Body of pancreas (tissue), 4 donors: Measurements from ENCODE around the gene ATXN7L1. TPM values are rescaled to one million over a fixed set of nuclear protein-coding genes. Genes with fewer than 3 reads are reported as not detected.

Experiments used
- ATAC-seq: fragments of 150-250 bp; one replicate; pipeline ENCODE4 v1.9.1; 2016
- DNase-seq, 4 donors: peaks; one replicate each; pipeline ENCODE4 v3.0.0-alpha.2; 2019
- H3K27ac ChIP-seq, 4 donors: fragments of 200-600 bp; sonication (generic); 1 replicate in 3 of 4; 2 replicates in 1 of 4; pipeline versions ENCODE4 v1.5.1 to v1.6.1; 2016 to 2019; ENCODE audit warnings: mild to moderate bottlenecking in 1 of 4, mixed read lengths in 1 of 4, moderate library complexity in 1 of 4
- H3K27me3 ChIP-seq, 2 donors: fragments of 200-600 bp; sonication (generic); one replicate each; pipeline ENCODE4 v1.6.0; 2016; ENCODE audit warnings: mild to moderate bottlenecking in 1 of 2
- H3K36me3 ChIP-seq, 2 donors: fragments of 200-600 bp; sonication (generic); replicated peaks in 1 of 2; 2 replicates each; pipeline ENCODE4 v1.5.1; 2016; ENCODE audit warnings: low read depth in 2 of 2; ENCODE audit not compliant: insufficient read depth in 1 of 2
- H3K4me1 ChIP-seq: fragments of 200-600 bp; sonication (generic); one replicate; pipeline ENCODE4 v1.6.0; 2016
- H3K4me3 ChIP-seq, 2 donors: fragments of 200-600 bp; sonication (generic); 1 replicate in 1 of 2; 2 replicates in 1 of 2; pipeline ENCODE4 v1.5.1; 2016 to 2019
- H3K9me3 ChIP-seq, 3 donors: fragments of 200-600 bp; sonication (generic); 1 replicate in 2 of 3; 2 replicates in 1 of 3; pipeline ENCODE4 v1.5.1; 2016
- CTCF ChIP-seq, 7 experiments: fragments of 450-650 bp in 4 of 7; fragments of 200-600 bp in 3 of 7; sonication (generic) in 3 of 7; IDR thresholded peaks; one replicate each; pipeline ENCODE4 v1.5.1; 2016 to 2019; ENCODE audit warnings: antibody characterized with exemption in 7 of 7
- POLR2A ChIP-seq, 3 donors: fragments of 450-650 bp; IDR thresholded peaks; one replicate each; pipeline ENCODE4 v1.6.1; 2016; ENCODE audit warnings: antibody characterized with exemption in 3 of 3, mild to moderate bottlenecking in 2 of 3
- WGBS, 2 donors: methylation state at CpG; one replicate each; pipeline ENCODE4 v1.1.5; 2017; 5-methylcytosine and 5-hydroxymethylcytosine counted together
- intact Hi-C: fragments of 100-400 bp; cut with DNase I; formaldehyde crosslinking; loops from one replicate; pipeline ENCODE4 v1.15.1; 2023
- total RNA-seq, 2 donors: library from RNA; depleted of rRNA; stranded (reverse); fragments of >200 nt; gene quantifications; one replicate each; pipeline ENCODE4 v1.1.0, GENCODE V29; 2016

Gene ATXN7L1
- total RNA-seq, 2 donors from 2014 or later: 6.6 to 8.0 TPM

- TF ChIP-seq CTCF (IDR thresholded peaks at IDR 0.05): no peak
- no peak for TF ChIP-seq POLR2A (IDR thresholded peaks at IDR 0.05)
- H3K27me3 ChIP-seq: no peaks in the 10 kb centered on the region
- ATAC-seq: no peak
- no peak overlapping the region for H3K4me3 ChIP-seq
- intact Hi-C loops: no loop called here
- 91 to 96% methylated on average over 4 of the region's 4 CpGs for WGBS, 2 donors
- no peaks in the 10 kb centered on the region for H3K36me3 ChIP-seq
- DNase-seq: no peak
- H3K9me3 ChIP-seq: no peaks in the 10 kb centered on the region
- H3K4me1 ChIP-seq: no peaks in the 10 kb centered on the region
- no peak overlapping the region for H3K27ac ChIP-seq
Measured at GRCh38 chr7:105741982-105742381, 134.4 kb downstream of the ATXN7L1 start.

GRCh38 chr7:105738133-105738532, 138.3 kb downstream of the ATXN7L1 start:
- Histone ChIP-seq H3K9me3 (no peaks in the 10 kb centered on the region), H3K36me3 (no peaks in the 10 kb centered on the region), H3K27ac (no peak overlapping the region), H3K27me3 (no peaks in the 10 kb centered on the region), H3K4me1 (no peaks in the 10 kb centered on the region), H3K4me3 (no peak overlapping the region)
- DNase-seq (no peak), ATAC-seq (no peak)
- no peak for TF ChIP-seq POLR2A (IDR thresholded peaks at IDR 0.05)
- TF ChIP-seq CTCF (IDR thresholded peaks at IDR 0.05): no peak
- intact Hi-C loops: no loop called here
- WGBS, 2 donors: 89 to 94% methylated on average over 2 of the region's 2 CpGs

- Histone ChIP-seq H3K27ac (peak overlapping the region in 1 of 4 donors; percentile 24), H3K27me3 (no peaks in the 10 kb centered on the region), H3K4me1 (no peaks in the 10 kb centered on the region), H3K36me3 (no peaks in the 10 kb centered on the region), H3K9me3 (no peaks in the 10 kb centered on the region), H3K4me3 (no peak overlapping the region)
- no peak for ATAC-seq
- no peak for TF ChIP-seq CTCF (IDR thresholded peaks at IDR 0.05)
- TF ChIP-seq POLR2A (IDR thresholded peaks at IDR 0.05): no peak
- peak in 1 of 4 donors; percentile 13 for DNase-seq
- whole genome bisulfite sequencing, 2 donors: 48 to 55% methylated on average over 6 of the region's 6 CpGs
- intact Hi-C loops: no loop called here
Measured at GRCh38 chr7:105734233-105734632, 142.2 kb downstream of the ATXN7L1 start.

- H3K4me3 ChIP-seq: no peak overlapping the region
- ATAC-seq (no peak), DNase-seq (no peak)
- 94 to 95% methylated on average over 3 of the region's 3 CpGs for WGBS, 2 donors
- H3K27me3 ChIP-seq: no peaks in the 10 kb centered on the region
- H3K4me1 ChIP-seq: no peaks in the 10 kb centered on the region
- no peaks in the 10 kb centered on the region for H3K9me3 ChIP-seq
- intact Hi-C loops: no loop called here
- H3K27ac ChIP-seq: no peak overlapping the region
- no peaks in the 10 kb centered on the region for H3K36me3 ChIP-seq
- TF ChIP-seq CTCF (IDR thresholded peaks at IDR 0.05) (no peak), POLR2A (IDR thresholded peaks at IDR 0.05) (no peak)
Measured at GRCh38 chr7:105731042-105731441, 145.4 kb downstream of the ATXN7L1 start.

GRCh38 chr7:105728028-105728427, 148.4 kb downstream of the ATXN7L1 start:
- ATAC-seq (no peak), DNase-seq (no peak)
- no peaks in the 10 kb centered on the region for H3K9me3 ChIP-seq
- 84 to 86% methylated on average over 2 of the region's 2 CpGs for WGBS, 2 donors
- intact Hi-C loops: no loop called here
- no peaks in the 10 kb centered on the region for H3K27me3 ChIP-seq
- no peaks in the 10 kb centered on the region for H3K36me3 ChIP-seq
- H3K4me1 ChIP-seq: no peaks in the 10 kb centered on the region
- H3K27ac ChIP-seq: no peak overlapping the region
- TF ChIP-seq CTCF (IDR thresholded peaks at IDR 0.05) (no peak), POLR2A (IDR thresholded peaks at IDR 0.05) (no peak)
- no peak overlapping the region for H3K4me3 ChIP-seq
